ENCODE measurements around the gene NAA10. TPM values are rescaled to one million over a fixed set of nuclear protein-coding genes. Genes with fewer than 3 reads are reported as not detected.

Gene NAA10
- total RNA-seq, 1 experiment from 2014 or later: 107 TPM

GRCh38 chrX:153889123-153889522 is 45.7 kb downstream of the NAA10 start (continued):
- TF ChIP-seq ARID4B (CRISPR knock-in tag; IDR thresholded peaks at IDR 0.05; ENCODE audit: borderline replicate concordance): no peak
- TF ChIP-seq, protein P1, sequence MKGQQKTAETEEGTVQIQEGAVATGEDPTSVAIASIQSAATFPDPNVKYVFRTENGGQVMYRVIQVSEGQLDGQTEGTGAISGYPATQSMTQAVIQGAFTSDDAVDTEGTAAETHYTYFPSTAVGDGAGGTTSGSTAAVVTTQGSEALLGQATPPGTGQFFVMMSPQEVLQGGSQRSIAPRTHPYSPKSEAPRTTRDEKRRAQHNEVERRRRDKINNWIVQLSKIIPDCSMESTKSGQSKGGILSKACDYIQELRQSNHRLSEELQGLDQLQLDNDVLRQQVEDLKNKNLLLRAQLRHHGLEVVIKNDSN (CRISPR knock-in tag; IDR thresholded peaks at IDR 0.05): no peak
- no peak for TF ChIP-seq HMGA2 (CRISPR knock-in tag; IDR thresholded peaks at IDR 0.05)
- no peak for TF ChIP-seq ZNF219 (CRISPR knock-in tag; IDR thresholded peaks at IDR 0.05; ENCODE audit: borderline replicate concordance)
- TF ChIP-seq ATF1 (CRISPR knock-in tag; IDR thresholded peaks at IDR 0.05): no peak
- TF ChIP-seq, protein P2, sequence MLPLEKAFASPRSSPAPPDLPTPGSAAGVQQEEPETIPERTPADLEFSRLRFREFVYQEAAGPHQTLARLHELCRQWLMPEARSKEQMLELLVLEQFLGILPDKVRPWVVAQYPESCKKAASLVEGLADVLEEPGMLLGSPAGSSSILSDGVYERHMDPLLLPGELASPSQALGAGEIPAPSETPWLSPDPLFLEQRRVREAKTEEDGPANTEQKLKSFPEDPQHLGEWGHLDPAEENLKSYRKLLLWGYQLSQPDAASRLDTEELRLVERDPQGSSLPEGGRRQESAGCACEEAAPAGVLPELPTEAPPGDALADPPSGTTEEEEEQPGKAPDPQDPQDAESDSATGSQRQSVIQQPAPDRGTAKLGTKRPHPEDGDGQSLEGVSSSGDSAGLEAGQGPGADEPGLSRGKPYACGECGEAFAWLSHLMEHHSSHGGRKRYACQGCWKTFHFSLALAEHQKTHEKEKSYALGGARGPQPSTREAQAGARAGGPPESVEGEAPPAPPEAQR (CRISPR knock-in tag; IDR thresholded peaks at IDR 0.05): no peak

- H3K36me3 Mint-ChIP-seq: no peaks in the 10 kb centered on the region
- CTCF ChIA-PET: interaction anchor here (1.5 kb wide), 1 partner anchor 10 kb away, joined by 7 read pairs; no protein-coding TSS in a partner anchor
- no peak overlapping the region for H3K27ac Mint-ChIP-seq
- peaks cover 25% of the 10 kb centered on the region for H3K4me1 Mint-ChIP-seq
- ATAC-seq (no peak), DNase-seq (ENCODE audit: low spot score) (no peak)
- POLR2A ChIA-PET: no interaction called here
- H3K4me3 Mint-ChIP-seq: no peak overlapping the region
- no peaks in the 10 kb centered on the region for H3K9me3 Mint-ChIP-seq
- peaks cover 10% of the 10 kb centered on the region for H3K27me3 Mint-ChIP-seq (ENCODE audit: low read depth)
- TF ChIP-seq ZBTB21 (CRISPR knock-in tag; IDR thresholded peaks at IDR 0.05; ENCODE audit: borderline replicate concordance): no peak
- no peak for TF ChIP-seq ZNF219 (CRISPR knock-in tag; IDR thresholded peaks at IDR 0.05; ENCODE audit: borderline replicate concordance)
- TF ChIP-seq HMGA2 (CRISPR knock-in tag; IDR thresholded peaks at IDR 0.05): no peak
- no peak for TF ChIP-seq ZNF121 (CRISPR knock-in tag; IDR thresholded peaks at IDR 0.05)
- no peak for TF ChIP-seq ATF2 (CRISPR knock-in tag; IDR thresholded peaks at IDR 0.05; ENCODE audit: borderline replicate concordance, low read depth)
- no peak for TF ChIP-seq E2F4 (CRISPR knock-in tag; IDR thresholded peaks at IDR 0.05; ENCODE audit: borderline replicate concordance, low read depth)
- TF ChIP-seq GTF2I (CRISPR knock-in tag; conservative IDR thresholded peaks at IDR 0.05): no peak
- TF ChIP-seq SMAD4 (CRISPR knock-in tag; IDR thresholded peaks at IDR 0.05): no peak
- no peak for TF ChIP-seq SP1 (CRISPR knock-in tag; conservative IDR thresholded peaks at IDR 0.05)
- TF ChIP-seq JAZF1 (CRISPR knock-in tag; IDR thresholded peaks at IDR 0.05): no peak
- no peak for TF ChIP-seq AFF4 (CRISPR knock-in tag; IDR thresholded peaks at IDR 0.05; ENCODE audit: borderline replicate concordance)
- TF ChIP-seq TCF7 (CRISPR knock-in tag; IDR thresholded peaks at IDR 0.05; ENCODE audit: low read depth): no peak
- no peak for TF ChIP-seq NR2C2 (CRISPR knock-in tag; IDR thresholded peaks at IDR 0.05)
- no peak for TF ChIP-seq EMX1 (CRISPR knock-in tag; IDR thresholded peaks at IDR 0.05)
- no peak for TF ChIP-seq ZNF281 (CRISPR knock-in tag; IDR thresholded peaks at IDR 0.05)
- TF ChIP-seq, protein P3, sequence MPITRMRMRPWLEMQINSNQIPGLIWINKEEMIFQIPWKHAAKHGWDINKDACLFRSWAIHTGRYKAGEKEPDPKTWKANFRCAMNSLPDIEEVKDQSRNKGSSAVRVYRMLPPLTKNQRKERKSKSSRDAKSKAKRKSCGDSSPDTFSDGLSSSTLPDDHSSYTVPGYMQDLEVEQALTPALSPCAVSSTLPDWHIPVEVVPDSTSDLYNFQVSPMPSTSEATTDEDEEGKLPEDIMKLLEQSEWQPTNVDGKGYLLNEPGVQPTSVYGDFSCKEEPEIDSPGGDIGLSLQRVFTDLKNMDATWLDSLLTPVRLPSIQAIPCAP (CRISPR knock-in tag; IDR thresholded peaks at IDR 0.05): no peak
Measured at GRCh38 chrX:153888344-153888743, 46.5 kb downstream of the NAA10 start.
